Daoy (cell line): ENCODE data around the gene GABPB2. TPM values are rescaled to one million over a fixed set of nuclear protein-coding genes. Genes with fewer than 3 reads are reported as not detected.

Source experiments
- DNase-seq: peaks from one replicate; pipeline ENCODE4 v3.0.0-alpha.2; 2015; ENCODE audit warnings: low read depth
- total RNA-seq: library from RNA; depleted of rRNA; stranded (reverse); fragments of >200 nt; shearing (Covaris generic); gene quantifications from 2 replicates; pipeline ENCODE4 v1.2.3, GENCODE V29; 2014; rRNA removed

GABPB2 gene
- total RNA-seq = 3.5 and 4.5 TPM in 2 replicates

GRCh38 chr1:151070474-151071276, at the start of gene GABPB2:
GABPB2 (plus strand) TSS chr1:151070761; CDS start chr1:151088190, 17,429 bp downstream.
- peak; percentile 92 for DNase-seq

- DNase-seq = peak; percentile 68
Observed at GRCh38 chr1:151024540-151025146, 45.9 kb upstream of the GABPB2 start.

- no peak for DNase-seq
Observed at GRCh38 chr1:151026460-151026859, 44.1 kb upstream of the GABPB2 start.

- DNase-seq = no peak
Observed at GRCh38 chr1:151032164-151032563, 38.4 kb upstream of the GABPB2 start.

DNA sequence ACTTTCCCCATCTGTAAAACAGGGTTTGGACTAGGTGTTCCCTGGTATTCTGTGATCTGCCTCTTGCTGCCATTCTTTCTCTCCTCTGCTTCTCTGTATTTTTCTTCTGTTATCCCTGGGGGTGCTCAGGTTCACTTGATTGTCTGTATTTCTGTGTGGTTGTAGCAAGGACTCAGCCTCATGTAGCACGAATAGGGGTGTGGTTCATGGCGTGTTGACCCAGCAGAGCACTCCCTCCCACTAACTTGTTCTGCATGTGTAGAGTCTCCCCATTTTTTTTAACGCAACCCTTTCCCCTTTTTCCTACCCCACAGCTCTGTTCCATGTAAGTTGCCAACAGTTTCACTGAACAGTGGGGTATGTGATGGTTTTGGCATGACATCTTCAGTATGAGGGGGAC, 35.4 kb upstream of the GABPB2 start:
- no peak for DNase-seq

DNA sequence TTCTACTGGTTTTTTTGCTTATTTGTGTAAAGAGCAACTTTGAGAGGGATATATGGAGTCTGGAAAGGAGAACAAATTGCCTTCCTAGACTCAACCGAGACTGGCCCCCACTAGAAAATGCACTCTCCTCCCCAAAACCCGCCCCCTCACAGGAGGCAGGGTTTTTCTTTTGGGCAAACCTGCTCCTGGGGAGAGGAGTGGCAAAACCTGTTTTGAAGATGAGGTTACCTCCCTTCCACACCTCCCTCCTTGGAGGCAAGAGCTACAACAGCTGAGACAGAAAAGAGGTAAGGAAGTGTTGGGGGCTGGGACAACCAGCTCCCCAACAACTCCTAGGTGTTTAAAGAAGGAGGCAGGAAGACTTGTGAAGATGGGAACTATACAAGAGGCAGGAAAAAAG, 34.2 kb upstream of the GABPB2 start, which contains the start of gene BNIPL:
Gene BNIPL (plus strand): TSS at position 231 of the 400 bp plus-strand sequence. CDS start 140 bp downstream, at position 371.
- no peak for DNase-seq

- DNase-seq = no peak
Observed at GRCh38 chr1:151037032-151037431, 33.5 kb upstream of the GABPB2 start.

DNA sequence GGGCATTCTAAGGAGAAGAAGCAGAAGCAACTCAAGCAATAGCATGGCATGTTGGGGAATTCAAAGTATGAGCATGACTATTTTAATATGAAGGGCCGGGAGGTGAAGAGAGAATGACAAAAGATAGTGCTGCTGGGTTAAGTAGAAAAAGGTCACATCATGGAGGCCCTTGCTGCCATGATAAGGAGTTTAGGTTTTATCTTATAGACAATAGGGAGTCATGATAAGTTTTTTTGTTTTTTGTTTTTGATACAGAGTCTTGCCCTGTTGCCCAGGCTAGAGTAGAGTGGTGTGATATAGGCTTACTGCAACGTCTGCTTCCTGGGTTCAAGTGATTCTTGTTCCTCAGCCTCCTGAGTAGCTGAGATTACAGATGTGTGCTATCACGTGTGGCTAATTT, 31.0 kb upstream of the GABPB2 start:
- DNase-seq = no peak

DNA sequence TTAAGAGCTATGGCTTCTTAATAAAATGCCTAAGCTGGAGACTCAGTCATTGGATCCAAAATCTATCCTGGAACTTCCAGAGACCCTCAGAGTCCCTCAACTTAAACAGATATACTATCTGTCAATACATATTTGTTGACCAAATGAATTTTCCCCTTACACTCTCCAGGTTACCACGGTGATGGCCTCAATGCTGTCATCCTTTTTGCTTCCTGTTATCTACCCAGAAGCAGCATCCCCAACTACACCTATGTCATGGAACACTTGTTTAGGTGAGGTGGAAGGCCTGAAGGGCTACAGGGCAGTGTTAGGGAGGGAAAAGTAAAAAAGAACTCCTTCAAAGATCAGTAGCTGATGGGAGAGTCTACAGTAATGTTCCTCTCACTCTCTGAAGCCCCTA, 27.4 kb upstream of the GABPB2 start:
- DNase-seq = no peak

- DNase-seq = peak; percentile 80
Observed at GRCh38 chr1:151047591-151047924, 23.0 kb upstream of the GABPB2 start, which contains the start of gene C1orf56. C1orf56 (plus strand) TSS chr1:151047751; CDS start chr1:151047848, 97 bp downstream.

DNA sequence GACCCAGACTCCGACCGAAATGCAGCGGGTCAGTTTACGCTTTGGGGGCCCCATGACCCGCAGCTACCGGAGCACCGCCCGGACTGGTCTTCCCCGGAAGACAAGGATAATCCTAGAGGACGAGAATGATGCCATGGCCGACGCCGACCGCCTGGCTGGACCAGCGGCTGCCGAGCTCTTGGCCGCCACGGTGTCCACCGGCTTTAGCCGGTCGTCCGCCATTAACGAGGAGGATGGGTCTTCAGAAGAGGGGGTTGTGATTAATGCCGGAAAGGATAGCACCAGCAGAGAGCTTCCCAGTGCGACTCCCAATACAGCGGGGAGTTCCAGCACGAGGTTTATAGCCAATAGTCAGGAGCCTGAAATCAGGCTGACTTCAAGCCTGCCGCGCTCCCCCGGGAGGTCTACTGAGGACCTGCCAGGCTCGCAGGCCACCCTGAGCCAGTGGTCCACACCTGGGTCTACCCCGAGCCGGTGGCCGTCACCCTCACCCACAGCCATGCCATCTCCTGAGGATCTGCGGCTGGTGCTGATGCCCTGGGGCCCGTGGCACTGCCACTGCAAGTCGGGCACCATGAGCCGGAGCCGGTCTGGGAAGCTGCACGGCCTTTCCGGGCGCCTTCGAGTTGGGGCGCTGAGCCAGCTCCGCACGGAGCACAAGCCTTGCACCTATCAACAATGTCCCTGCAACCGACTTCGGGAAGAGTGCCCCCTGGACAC, 22.5 kb upstream of the GABPB2 start:
- peak; percentile 80 for DNase-seq

DNA sequence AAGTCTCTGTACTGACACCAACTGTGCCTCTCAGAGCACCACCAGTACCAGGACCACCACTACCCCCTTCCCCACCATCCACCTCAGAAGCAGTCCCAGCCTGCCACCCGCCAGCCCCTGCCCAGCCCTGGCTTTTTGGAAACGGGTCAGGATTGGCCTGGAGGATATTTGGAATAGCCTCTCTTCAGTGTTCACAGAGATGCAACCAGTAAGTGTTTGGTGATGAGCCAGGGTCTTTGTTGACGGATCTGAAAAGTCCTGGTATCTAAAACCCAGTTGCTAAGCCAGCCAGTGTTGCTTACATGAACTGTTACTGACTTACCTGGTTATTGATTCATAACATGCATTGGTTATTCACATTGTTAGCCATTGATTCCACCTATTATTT, 21.9 kb upstream of the GABPB2 start:
- no peak for DNase-seq

- no peak for DNase-seq
Observed at GRCh38 chr1:151049458-151049857, 21.1 kb upstream of the GABPB2 start.

GRCh38 chr1:151050051-151050688, 20.4 kb upstream of the GABPB2 start:
- no peak for DNase-seq

DNA sequence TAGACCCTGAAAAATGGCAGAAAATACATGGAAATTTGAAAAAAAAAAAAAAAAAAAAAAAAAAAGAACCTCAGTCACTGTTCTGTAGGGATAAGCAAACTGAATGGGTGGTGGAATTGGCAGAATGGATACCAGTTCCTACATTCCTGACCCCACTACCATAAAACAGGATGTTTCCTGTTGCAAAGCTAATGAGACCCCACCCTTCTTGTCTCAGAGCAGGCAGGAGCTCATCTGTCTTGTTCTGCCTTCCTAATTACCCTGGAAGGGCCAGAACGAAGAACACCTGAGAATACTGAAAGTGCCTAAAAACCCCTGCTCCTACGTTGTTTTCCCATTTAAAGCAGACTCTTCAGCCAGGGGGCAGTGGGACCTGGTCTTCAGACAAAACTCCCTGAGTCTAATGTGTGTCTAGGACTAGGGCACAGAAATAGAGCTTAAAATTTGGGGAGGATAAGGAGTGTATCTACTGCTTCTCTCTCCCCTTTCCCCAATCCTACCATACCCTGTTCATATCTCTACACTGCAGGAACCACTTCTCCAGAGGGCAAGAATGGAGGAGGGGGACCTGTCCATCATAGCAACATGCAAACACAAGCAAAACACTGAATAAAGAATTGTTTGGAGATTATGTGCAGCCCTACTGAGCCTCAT, 19.1 kb upstream of the GABPB2 start:
- no peak for DNase-seq

DNA sequence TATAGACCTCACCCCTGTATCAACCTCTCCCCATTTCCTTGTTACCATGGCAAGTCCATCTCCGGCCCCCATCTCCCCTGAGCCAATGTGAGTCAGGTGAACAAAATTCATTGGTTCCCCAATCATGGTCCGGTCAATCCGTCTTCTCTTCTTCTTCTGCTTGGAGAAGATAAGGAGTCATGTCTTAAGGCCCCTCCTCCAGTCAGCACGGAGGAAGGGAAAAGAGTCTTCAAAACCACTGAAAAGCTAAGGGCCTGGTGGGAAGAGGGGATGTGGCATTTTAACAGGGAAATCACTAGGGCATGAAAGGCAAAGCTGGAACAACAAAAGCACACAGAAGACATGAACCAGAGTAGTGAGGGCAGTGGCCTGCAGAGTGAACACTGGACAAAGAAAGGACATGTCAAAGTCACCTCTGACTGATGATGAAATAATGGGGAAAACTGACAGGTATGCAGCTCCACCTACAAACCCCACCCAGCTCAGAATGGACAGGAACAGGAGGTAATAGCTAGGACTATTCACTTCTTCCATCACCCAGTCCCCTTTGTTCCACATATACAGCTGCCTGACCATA, 15.5 kb upstream of the GABPB2 start:
- no peak for DNase-seq

- DNase-seq = no peak
Observed at GRCh38 chr1:151055581-151055980, 15.0 kb upstream of the GABPB2 start.

DNA sequence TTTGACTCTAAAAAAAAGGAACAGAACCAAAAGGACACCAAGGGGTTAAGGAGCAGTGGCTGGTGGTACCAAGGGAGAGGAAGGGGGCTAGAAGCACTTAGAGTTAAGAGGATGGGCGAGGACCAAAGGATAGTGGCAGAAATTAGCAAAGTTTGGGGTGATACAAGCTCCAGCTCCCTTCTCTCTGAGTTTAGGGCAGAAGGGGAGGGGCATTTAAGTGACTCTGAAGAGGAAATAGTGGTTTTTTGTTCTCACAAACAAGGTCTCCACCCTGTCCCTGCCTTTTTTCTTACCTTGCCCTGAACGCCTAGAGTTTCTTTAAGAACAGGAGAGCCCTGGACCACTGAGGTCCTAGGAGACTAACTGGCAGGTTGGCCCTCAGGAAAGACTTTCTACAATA, 14.4 kb upstream of the GABPB2 start:
- no peak for DNase-seq

- peak; percentile 22 for DNase-seq
Observed at GRCh38 chr1:151058692-151059091, 11.9 kb upstream of the GABPB2 start.

DNA sequence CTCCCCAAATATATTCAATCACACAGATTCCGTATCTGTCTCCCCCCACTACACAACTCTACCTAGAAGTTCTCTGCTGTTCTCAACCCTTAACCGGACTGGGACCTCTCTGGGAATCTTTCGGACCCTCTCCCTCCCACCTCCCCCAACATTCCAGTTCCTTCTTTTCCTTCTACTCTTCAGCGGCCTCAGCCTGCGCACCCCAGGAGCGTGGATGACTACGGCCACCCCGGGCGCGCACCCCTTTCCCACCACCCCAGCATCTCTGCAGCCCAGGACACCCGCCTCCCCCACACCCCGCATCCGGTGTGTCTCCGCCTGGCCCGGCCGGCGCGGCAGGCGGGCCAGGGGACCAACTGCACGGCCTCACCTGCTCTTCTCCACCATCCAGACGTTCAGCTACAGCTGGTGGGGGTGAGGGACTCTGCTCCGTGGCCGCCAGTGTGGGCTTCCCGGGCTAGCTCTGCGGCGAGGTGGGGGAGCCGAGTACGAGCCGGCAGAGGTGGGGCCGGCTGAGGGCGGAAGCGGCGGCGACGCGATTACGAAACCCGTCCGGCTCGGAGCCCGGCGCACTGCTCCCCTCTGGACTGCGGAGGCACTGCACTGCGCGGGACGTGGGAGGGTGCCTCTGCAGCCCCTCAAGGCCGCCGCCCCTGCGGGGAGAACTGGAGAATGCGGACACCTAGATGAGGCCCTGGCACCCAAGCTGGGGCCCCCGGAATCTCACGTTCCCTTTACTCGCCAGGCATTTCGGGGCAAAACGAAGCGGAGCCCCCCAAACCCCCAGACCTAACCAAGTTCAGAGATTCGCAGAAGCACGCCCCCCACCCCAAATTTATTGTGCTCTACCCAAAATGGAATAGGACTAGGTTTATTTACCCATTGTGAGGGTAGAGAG, 11.2 kb upstream of the GABPB2 start, which contains the start of gene CDC42SE1:
Gene CDC42SE1 (minus strand): TSS at position 514 of the 898 bp plus-strand sequence. CDS start 3,892 bp downstream, outside the sequence.
- peak; percentile 94 for DNase-seq
